ENCODE data around the gene ADAM23. TPM values are rescaled to one million over a fixed set of nuclear protein-coding genes. Genes with fewer than 3 reads are reported as not detected.

ADAM23 gene
- total and polyA plus RNA-seq, 2 experiments from 2014 or later: 11.8 to 15.9 TPM

- Histone ChIP-seq H3F3A (replicated peaks; ENCODE audit: low read depth) (peaks cover 3% of the 10 kb centered on the region; the same call in 1 of the 2 replicates), H3K27me3 (ENCODE audit: insufficient read depth) (no peaks in the 10 kb centered on the region), H3K36me3 (ENCODE audit: insufficient read depth) (no peaks in the 10 kb centered on the region; the same call in 1 of the 2 replicates), H3K4me1 (ENCODE audit: insufficient read depth) (peaks cover 14% of the 10 kb centered on the region), H3K9me2 (ENCODE audit: insufficient read depth) (no peaks in the 10 kb centered on the region), H3K4me2 (peak overlapping the region; percentile 20), H2AFZ (no peak overlapping the region), H3K4me3 (peak overlapping the region; percentile 11; the same call in 1 of the 2 replicates), H3K79me2 (replicated peaks; ENCODE audit: insufficient read depth) (no peaks in the 10 kb centered on the region), H3K27ac (ENCODE audit: low read depth) (peak overlapping the region; percentile 18; the same call in 1 of the 2 replicates), H4K20me1 (replicated peaks; ENCODE audit: insufficient read depth) (no peaks in the 10 kb centered on the region)
- peaks cover 14% of the 10 kb centered on the region; the same call in 2 of the 3 replicates for H3K9me3 Mint-ChIP-seq
- H3K27me3 Mint-ChIP-seq (ENCODE audit: insufficient read depth, low read depth, poor library complexity): peaks cover 10% of the 10 kb centered on the region
- peaks cover 30% of the 10 kb centered on the region for H3K36me3 Mint-ChIP-seq (ENCODE audit: low read depth)
- H3K27ac Mint-ChIP-seq: peak overlapping the region; percentile 25; the same call in 1 of the 2 replicates
- peaks cover 21% of the 10 kb centered on the region for H3K4me1 Mint-ChIP-seq
- TF ChIP-seq JUNB (IDR thresholded peaks at IDR 0.05; ENCODE audit: unreplicated experiment) (no peak), ZNF114 (CRISPR knock-in tag; IDR thresholded peaks at IDR 0.05) (peak; percentile 82; the same call in 1 of the 2 replicates), ZNF331 (CRISPR knock-in tag; IDR thresholded peaks at IDR 0.05; ENCODE audit: low read depth) (peak; percentile 31; the same call in 1 of the 2 replicates), CREB1 (CRISPR knock-in tag; IDR thresholded peaks at IDR 0.05; ENCODE audit: low read depth) (peak; percentile 44; the same call in 1 of the 2 replicates), NANOG (IDR thresholded peaks at IDR 0.05; ENCODE audit: borderline replicate concordance) (peak; percentile 28; the same call in 1 of the 2 replicates), REST (IDR thresholded peaks at IDR 0.05; ENCODE audit: unreplicated experiment) (no peak), EZH2phosphoT487 (IDR thresholded peaks at IDR 0.05; ENCODE audit: unreplicated experiment) (no peak), ETS1 (IDR thresholded peaks at IDR 0.05) (no peak), EZH2 (IDR thresholded peaks at IDR 0.05; ENCODE audit: low read depth, unreplicated experiment) (no peak), POLR2AphosphoS5 (IDR thresholded peaks at IDR 0.05; ENCODE audit: low read depth) (no peak), ZNF462 (CRISPR knock-in tag; IDR thresholded peaks at IDR 0.05) (peak; percentile 99)
- peak overlapping the region; percentile 30 for H3K4me3 Mint-ChIP-seq
- peak; percentile 71 for DNase-seq (ENCODE audit: low spot score)
- peak; percentile 97 for ATAC-seq
Observed at GRCh38 chr2:206462240-206462854, 19.0 kb downstream of the ADAM23 start.

All from GM23338 (cell line).